ENCODE data around the gene RELN.

Gene RELN

DNA sequence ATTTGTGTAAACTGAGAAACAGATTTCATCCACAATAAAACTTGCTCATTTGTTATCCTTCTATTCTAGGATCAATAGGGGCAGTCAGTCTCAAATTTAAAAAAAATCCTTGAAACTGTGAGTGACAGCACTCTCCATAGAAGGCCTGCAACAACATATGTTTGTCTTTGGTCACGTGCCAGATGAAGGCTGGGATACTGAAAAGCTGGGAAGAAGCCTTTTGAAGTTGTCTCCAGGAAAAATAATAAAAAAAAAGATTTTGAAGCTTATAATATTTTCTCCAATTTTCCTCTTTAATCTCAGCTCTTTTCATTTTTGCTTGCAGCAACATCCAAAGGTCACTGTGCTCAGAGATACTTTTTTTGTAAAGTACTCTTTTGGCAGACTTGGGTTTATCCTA lies 414.9 kb downstream of the RELN start:
- DNase-seq: no peak

DNA sequence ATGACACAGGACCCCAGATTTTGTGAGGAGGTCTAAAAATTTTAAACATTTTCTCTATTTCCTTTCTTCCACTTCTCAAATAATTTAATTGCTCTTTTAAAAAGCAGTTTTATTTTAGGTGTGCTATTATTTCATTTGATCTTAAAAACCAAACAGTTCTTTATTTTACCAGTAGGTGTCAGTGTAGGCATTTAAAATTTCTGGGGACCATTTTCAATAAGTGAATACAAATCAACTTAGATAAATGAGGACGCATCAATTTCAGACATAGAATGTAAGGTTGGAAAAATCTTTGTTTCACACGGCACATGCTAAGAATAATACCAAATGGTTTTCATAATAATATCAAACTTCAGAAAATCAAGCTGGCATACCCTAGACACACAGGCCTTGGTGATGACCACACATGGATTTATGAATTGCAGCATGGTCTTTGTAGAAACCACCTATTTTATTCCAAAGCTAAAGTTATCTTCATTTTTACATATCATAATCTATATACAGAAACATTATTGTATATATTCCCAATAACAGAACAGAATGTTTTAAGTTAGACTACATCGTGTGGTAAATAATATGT lies 415.9 kb downstream of the RELN start:
- peak in 1 of 51 donors; percentile 19 for DNase-seq

DNA sequence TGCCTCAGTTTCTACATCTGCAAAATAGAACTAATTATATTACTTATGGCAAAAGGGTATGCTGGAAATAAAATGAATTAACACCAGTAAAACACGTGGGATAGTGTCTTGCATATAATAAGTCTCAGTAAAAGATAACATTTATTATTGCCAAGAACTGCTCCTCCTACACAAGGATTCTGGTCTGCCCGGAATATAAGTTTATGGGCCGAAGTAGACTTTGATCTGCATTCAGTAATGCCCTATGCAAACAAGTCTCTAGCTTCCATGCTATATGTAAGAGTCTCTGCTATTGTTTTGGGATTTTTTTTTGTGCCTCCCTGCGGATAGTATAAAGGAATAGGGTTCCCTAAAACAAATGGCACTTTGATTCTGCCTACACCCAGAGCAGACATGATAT lies 417.9 kb downstream of the RELN start:
- no peak for DNase-seq

DNA sequence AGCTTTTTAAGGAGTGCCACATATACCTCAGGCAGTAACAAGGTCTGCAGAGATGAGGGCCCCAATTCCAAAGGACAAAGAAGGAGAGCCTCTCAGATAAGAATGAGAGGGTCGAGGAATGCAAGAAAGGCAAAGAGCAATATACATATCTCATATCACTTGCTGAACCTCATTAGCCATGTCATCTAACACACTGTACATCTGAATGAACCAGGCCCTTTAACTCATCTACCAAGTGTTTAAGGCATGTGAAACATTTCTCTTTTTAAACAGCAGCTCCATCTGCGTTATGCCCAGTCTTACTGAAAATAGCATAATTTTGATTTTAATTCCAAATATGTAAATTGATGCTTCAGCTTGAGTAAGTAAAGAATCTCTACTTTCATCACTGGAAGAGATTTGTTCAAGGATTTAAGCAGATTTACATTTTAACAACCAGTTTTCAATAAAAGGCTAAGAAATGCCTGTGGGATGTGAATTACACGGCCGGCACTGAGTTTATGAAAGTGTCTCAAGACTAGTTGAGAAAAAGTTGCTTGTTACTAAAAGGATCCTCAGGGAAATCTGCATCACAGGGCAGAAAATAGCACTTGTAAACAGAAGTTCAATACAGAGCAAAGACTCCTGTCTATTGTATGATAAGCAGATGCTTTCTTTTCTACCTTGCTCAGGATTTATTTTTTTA lies 419.7 kb downstream of the RELN start:
- no peak for DNase-seq

DNA sequence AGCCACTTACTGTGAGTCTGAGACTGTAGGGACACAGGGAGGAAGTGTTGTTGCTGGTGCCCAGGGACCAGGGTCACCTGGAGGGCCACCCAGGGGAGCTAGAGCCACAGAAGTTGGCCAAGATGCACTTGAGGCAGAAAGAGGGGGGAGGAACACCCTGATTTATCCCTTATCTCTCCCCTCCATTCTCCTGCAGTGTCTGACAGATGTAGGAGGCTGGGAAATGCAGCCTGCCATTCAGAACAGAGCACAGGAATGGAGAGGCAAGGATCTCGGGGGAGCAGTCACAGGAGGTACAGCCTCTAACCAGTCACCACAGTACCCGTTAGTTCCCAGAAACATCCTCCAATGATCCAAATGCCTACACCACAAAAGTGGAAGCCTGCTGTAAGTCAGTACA lies 425.0 kb downstream of the RELN start:
- DNase-seq: no peak

DNA sequence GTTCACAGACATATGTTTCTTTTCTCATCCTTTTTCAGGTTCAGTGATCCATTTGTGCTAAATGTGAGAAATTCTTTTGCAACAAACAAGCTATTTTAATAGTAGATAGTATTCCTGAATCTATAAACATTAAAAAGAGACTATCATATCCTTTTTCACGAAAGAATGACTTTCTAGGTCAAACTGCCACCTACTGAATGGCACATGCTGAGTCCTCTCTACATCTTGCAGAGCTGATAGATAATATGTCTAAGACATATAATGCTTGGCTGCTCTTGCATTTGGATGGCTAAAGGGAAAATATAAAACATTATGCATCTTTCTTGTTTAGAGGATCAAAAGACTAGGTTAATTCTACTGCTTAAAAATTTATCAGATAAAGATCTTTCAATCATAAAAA lies 429.3 kb downstream of the RELN start:
- no peak for DNase-seq

DNA sequence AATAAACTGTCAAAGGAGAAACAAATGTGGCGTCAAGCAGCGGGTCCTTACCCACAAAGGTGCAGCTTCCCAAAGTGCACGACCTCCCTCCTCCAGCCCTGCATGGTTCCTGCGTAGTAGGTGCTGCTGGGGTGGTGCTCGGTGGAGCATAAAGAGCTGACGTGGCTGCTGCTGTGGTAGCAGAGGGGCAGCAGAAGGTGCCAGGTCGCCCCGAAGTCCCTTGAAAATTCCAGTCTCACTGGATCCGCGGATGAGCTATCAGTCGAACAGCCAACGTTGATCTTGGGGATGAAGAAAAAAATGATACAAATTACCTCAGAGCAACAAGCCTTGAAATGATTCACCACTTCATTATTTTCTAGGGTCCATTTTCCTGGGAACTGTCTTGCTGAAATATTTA lies 438.4 kb downstream of the RELN start:
- DNase-seq: no peak

DNA sequence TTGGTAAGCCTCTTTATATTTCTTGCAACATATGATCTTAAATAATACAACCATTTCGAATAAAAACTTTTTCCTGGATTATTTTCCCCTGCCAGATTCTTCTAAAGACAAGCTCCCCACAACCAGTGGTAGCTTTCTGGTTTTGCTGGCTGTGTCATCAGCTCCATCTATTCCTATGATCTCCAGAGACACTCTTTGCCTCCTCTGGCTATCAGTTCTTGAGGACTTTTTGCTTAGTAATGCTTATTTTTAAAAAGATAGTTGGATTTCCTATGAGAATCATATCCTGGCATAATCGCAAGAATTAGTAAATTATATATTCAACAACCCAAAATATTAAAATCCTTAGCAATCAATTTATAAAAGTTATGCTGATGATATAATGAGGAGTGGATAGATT lies 439.7 kb downstream of the RELN start:
- DNase-seq: no peak

DNA sequence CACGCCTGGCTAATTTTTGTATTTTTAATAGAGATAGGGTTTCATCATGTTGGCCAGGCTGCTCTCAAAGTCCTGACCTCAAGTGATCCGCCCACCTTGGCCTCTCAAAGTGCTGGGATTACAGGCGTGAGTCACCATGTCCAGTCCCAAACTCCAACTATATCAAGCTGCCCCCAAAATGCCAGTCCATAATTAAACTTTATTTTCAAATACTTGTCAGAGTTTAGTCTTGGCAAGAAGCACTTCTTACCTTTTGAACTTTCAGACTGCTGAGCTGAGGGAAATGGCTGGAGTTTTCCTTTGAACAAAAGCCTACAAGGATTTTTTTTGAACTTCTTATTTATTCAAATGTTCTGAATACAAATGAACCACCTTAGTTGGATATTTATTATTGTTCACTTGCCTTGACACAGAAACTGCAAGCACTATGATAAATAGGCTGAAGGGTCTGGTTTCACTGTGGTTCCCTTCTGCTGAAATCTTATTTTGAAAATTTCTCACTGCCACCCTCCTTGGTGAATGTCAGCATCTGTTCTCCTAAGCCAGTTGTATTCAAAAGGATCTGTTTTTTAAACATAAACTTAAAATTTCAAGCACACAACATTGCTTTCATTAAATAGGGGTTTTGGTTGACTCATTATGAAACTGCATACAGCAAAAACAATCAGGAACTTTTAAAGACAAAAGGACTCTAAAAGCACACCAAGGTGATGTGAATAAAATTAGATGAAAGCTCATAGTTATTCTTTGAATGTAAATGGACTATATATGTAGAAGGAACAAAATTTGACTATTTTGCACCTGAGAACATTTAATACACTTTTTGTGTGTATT lies 441.8 kb downstream of the RELN start:
- no peak for DNase-seq

DNA sequence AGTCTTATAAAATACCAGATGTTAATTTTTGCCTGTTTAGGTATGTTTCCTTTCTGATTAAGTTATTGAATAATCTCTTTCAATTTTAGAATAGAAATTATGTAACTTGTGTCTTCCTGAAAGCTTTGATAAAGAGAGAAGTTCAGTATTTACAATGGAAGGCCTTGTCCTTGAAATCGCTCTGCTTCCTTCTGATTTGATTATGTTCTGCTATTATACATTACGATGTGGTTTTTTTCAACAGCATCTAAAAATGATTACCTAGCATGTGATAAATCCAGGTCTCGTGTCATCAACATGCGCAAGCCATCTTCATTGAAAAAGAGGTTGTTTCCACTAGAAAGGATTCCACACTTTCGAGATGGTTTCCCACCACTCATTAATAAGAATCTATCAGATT lies 447.0 kb downstream of the RELN start:
- no peak for DNase-seq

DNA sequence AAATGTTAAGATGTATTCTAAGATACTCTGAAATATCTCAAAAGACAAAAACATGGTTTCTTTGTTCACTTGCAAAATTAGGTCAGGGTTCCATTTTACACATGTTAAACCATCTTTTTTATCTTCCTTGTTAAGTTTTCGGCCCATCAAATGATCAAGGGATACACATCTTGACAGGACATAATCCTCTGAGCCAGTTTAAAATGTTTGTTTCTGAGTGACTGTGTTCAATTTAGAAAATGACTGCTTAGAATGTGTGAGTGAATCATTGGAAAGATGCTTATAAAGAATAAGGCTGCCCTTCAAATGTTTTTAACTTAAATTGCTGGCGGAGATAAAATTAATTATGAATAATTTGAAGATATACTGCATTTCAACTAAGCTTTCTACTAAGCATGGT lies 447.5 kb downstream of the RELN start:
- DNase-seq: no peak

DNA sequence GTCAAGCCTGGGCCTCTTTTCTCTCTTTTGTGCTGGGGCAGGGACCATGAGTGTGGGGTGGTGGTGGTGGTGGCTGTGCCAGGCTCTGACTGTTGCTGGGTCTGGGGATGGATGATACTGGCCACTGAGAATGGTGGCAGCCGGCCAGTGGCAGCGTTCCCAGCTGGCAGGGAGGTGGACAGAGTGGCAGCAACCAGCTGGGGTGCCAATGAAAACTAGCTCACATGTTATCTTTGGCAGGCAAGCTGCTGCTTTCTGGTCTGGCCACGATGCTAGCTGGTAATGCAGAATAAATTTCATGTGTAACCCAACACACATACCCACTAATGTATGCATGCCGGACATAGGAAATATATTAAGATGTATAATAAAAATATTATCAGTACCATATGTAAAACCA lies 448.4 kb downstream of the RELN start:
- peak; percentile 25 to 97 (median 88) for DNase-seq

DNA sequence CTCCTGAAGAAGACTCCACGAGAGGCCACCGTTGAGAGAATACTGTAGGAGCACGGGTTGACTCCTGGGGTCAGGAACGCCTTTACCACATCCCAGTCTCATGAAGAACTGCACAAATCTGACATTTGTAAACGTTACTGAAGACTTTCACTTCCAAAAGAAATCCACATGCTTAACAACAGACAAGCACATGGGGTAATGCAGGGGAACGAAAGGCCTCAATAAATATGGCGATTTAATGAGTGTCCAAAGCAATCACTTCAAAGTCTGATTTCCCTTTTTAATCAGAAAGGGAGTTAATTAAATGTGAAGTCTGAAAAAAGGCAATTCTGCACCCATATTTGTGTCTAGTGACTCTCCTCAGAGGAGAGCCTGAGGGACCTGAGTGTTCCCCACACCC lies 449.1 kb downstream of the RELN start:
- DNase-seq: no peak

DNA sequence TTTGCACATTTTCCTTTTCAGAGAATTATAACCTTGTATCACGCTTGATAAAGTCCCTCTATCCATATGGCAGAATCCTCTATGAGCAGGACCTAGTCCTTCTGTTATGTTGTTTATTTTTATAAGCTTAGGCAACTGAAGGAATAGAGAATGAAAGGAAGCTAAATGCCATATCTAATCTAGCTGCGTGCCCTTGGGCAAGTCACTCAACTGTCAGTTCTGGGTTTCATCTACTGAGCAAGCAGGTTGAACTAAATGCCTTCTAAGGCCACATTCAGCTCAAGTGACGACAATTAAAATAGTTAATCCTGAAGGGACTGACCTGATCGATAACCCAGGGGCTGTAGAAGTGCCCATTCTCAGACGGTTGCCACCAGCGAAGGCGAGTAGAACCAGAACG lies 449.6 kb downstream of the RELN start:
- no peak for DNase-seq

DNA sequence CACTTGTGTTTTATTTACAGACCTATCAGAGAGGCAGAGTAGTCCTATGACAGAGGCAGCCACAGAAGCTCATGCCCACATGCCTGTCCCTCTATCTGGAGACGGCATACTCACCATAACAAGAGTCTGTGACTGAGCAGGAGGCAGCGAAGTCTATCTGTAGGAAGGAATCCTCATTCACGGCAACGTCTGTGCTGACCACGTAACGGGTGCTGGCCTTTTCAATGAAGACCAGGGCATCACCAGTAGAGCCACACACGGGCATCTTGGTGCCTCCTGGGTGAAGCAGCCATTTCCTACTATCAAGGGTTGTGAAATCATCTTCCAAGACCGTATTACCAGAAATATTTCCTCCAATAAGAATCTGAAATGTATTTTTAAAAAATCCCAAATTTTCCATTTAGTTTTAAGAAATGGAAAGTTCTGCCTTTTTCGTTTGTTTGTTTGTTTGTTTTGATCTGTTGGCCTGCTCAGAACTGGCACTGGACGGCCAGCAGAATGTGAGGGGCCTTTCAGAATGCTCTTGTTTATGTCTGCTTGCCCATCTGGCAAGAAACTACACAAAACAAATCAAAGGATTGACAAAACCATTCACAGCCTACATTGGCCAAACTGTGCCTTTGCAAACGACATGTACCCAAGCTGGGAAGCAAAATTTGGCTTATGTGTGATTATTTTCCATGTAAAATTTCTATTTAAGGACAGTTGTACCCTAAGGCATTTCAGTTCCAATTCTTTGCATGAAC lies 450.3 kb downstream of the RELN start:
- peak in 15 of 51 donors; percentile 2 to 73 (median 19) for DNase-seq

DNA sequence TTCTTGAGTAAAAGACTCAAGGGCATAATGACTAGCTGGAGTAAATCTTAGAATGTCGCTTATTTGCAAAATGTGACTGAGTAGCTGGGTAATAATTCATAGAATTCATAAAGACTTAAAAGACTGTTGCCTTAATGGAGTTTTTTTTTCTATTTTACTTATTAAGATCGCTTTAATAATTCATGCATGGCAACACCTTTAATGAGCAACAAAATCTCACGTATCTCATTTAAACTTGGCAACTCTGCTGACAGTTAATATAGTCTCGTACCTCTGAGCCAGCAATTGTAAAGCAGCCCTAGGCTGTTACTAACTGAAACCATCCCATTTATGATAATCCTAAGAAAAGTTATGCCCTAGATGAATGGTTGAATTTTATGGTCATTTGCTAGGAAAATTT lies 455.7 kb downstream of the RELN start:
- DNase-seq: no peak

DNA sequence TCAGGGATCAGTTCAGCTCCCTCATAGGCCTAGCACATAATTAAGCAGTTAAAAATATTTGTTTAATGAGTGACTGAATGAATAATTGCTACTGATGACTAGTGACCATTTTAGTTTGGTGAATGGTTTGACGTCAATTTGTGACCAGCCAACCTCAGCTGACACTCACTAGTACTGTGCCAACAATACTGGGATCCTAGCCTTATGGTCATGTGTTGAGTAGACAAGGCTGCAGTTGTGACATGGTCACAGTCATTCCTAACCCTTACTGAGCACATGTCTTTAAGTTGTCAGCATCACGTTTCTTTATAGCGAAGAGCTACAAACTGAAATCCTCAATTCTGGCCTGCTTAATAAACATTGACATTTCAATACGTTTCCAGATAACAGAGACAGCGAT lies 456.5 kb downstream of the RELN start:
- DNase-seq: peak in 15 of 51 donors; percentile 4 to 57 (median 26)

DNA sequence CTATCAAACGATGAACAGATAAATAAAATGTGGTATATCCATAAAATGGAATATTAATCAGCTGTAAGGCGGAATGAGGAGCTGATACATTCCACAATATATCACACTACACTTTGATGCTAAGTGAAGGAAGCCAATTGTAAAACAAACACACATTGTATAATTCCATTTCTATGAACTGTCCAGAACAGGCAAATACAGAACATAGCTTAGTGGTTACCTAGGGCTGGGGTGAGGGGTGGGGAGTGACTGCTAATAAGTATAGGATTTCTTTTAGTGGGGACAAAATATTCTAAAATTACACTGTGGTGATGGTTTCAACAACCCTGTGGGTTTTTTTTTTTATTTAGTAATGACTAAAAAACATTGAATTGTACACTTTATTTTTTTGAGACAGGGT lies 461.3 kb downstream of the RELN start:
- no peak for DNase-seq

DNA sequence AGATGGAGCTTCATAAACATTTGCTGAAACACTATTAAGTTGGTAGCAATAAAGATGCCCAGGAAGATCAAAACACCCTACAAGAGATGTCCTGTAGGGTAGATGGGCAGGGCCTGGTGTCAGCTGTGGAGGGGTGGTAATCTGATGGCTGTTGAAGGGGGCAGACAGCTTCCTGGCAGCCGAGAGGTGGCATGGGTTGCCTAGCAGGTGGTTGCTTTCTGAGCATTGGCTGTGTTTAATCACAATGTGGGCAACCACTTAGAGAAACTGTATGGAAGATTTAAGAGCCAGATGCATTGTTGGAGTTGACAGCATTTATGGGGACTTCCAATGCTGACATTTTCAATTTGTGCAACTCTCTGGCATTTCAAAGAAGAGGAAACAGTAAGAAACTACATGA lies 463.5 kb downstream of the RELN start:
- no peak for DNase-seq

DNA sequence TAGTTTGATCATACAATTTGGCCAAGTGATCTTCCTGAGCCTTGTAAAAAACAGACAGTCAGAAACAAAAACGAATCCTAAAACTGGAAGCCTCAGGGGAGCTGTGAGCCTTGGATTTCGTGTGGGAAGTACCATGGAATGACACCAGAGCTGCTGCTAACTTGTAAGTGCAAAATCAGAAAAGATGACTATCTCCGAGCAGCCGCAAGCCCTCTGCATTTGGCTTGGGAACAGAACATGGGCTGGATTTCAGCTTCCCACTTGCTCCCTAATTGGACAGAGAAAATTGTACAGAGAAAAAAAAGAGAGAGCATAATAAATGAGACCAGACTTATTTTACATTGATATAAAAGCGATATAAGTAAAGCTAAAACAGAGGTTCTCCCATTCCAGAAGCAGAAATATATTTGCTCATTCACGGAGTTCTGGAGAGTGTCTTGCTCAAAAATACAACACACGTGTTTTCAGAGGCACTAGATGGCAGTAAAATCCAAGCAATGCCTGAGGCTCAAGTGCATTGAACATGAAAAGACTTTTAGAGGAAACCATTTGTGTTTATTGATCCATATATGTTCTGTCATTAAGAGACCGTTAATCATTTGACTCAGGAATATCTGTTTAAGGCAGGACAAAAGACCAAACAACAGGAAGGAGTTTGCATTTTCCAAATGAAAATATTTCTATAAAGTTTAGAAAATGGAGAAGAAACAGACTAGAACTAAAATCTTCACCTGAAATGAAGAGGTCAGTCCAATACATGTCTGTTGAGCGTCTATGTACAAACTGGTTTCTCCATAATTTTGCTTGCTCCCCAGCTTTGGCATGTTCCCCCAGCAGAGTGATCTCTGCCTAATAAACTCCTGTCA lies 465.2 kb downstream of the RELN start:
- peak in 7 of 51 donors; percentile 5 to 81 (median 17) for DNase-seq

DNA sequence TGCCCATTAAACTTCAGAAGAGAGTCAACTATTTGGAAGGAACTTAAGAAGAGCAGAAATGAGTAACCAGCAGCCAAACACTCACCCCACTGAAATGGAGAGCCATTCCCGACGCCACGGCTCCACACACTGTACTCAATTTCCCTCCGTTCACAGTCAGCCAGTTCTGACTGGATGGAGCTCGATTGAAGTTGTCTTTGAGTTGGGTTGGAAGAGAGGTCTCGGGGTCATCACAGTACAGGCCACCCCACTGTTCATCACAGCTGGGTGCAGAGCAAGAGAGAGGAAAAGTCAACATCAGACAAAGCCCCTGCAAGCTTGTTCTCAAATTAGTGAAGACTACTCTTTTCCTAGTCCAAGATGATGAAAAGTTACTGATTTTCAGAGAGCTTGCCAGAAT lies 467.5 kb downstream of the RELN start:
- DNase-seq: no peak

Measured in hypothalamus (tissue), 51 donors.